Activated T-cell treated with anti-CD3 and anti-CD28 coated beads, Interleukin-2, amount 50 U/mL, for 1 hour (primary cell): ENCODE measurements around the gene PAX3.

Experiments
- DNase-seq: peaks from one replicate; pipeline ENCODE4 v3.0.0-alpha.2; 2020

PAX3 gene

GRCh38 chr2:222295368-222296062, 3.3 kb downstream of the PAX3 start:
- DNase-seq, result no peak

- DNase-seq, result no peak
Measured at GRCh38 chr2:222294996-222295367, 3.8 kb downstream of the PAX3 start.

- DNase-seq, result no peak
Measured at GRCh38 chr2:222293660-222294630, 4.9 kb downstream of the PAX3 start.

GRCh38 chr2:222292149-222293134, 6.4 kb downstream of the PAX3 start:
- DNase-seq, result no peak

- no peak for DNase-seq
Measured at GRCh38 chr2:222291485-222291841, 7.3 kb downstream of the PAX3 start.

- no peak for DNase-seq
Measured at GRCh38 chr2:222290736-222291484, 7.9 kb downstream of the PAX3 start.

- no peak for DNase-seq
Measured at GRCh38 chr2:222290401-222290735, 8.4 kb downstream of the PAX3 start.

GRCh38 chr2:222289278-222290160, 9.3 kb downstream of the PAX3 start:
- DNase-seq, result no peak

- DNase-seq, result no peak
Measured at GRCh38 chr2:222288590-222289277, 10.1 kb downstream of the PAX3 start.

- DNase-seq, result no peak
Measured at GRCh38 chr2:222287862-222288479, 10.8 kb downstream of the PAX3 start.

GRCh38 chr2:222284466-222284865, 14.3 kb downstream of the PAX3 start:
- no peak for DNase-seq

GRCh38 chr2:222283634-222284033, 15.2 kb downstream of the PAX3 start:
- no peak for DNase-seq

- no peak for DNase-seq
Measured at GRCh38 chr2:222281506-222281905, 17.3 kb downstream of the PAX3 start.

- DNase-seq, result no peak
Measured at GRCh38 chr2:222280795-222281194, 18.0 kb downstream of the PAX3 start.

GRCh38 chr2:222272446-222273015, 26.3 kb downstream of the PAX3 start:
- DNase-seq, result no peak

GRCh38 chr2:222271854-222272253, 26.9 kb downstream of the PAX3 start:
- no peak for DNase-seq

GRCh38 chr2:222270396-222270795, 28.4 kb downstream of the PAX3 start:
- DNase-seq, result no peak

- no peak for DNase-seq
Measured at GRCh38 chr2:222269132-222269531, 29.7 kb downstream of the PAX3 start.

- DNase-seq, result no peak
Measured at GRCh38 chr2:222268311-222268990, 30.3 kb downstream of the PAX3 start.
